Neural cell (in vitro differentiated cells): ENCODE data around the gene LPCAT3. TPM values are rescaled to one million over a fixed set of nuclear protein-coding genes. Genes with fewer than 3 reads are reported as not detected.
A peak's percentile ranks its signal among the peaks of the same experiment; 100 is the strongest.

ENCODE experiments used
- H2AFZ ChIP-seq: fragments of 200-600, 300-800 bp; sonication (generic), shearing (Covaris generic); 2 replicates; pipeline ENCODE4 v1.6.0; 2014; ENCODE audit warnings: low read depth, mild to moderate bottlenecking, antibody characterized with exemption, low read length, moderate library complexity
- H3F3A ChIP-seq: fragments of 200-600 bp; shearing (Covaris generic); 2 replicates; pipeline ENCODE4 v1.6.1; 2016; ENCODE audit warnings: mild to moderate bottlenecking, moderate library complexity, mixed read lengths, antibody characterized with exemption, low read length; ENCODE audit not compliant: insufficient read depth, poor library complexity, severe bottlenecking
- H3K27ac ChIP-seq: fragments of 200-600, 300-800 bp; sonication (generic), shearing (Covaris generic); 2 replicates; pipeline ENCODE4 v1.5.1; 2014; ENCODE audit warnings: mild to moderate bottlenecking, low read length, moderate library complexity
- H3K27me3 ChIP-seq: fragments of 300-800, 200-600 bp; sonication (generic), shearing (Covaris generic); 2 replicates; pipeline ENCODE4 v1.6.0; 2014; ENCODE audit warnings: mild to moderate bottlenecking, low read depth, low read length, moderate library complexity; ENCODE audit not compliant: insufficient read depth
- H3K36me3 ChIP-seq: fragments of 300-800, 200-600 bp; sonication (generic), shearing (Covaris generic); 2 replicates; pipeline ENCODE4 v1.5.1; 2014; ENCODE audit warnings: mild to moderate bottlenecking, antibody characterized with exemption, low read length, moderate library complexity; ENCODE audit not compliant: insufficient read depth
- H3K4me2 ChIP-seq: fragments of 300-800, 200-600 bp; sonication (generic), shearing (Covaris generic); 2 replicates; pipeline ENCODE4 v1.6.0; 2014; ENCODE audit warnings: mild to moderate bottlenecking, low read length
- H3K4me3 ChIP-seq: fragments of 300-800, 200-600 bp; sonication (generic), shearing (Covaris generic); 2 replicates; pipeline ENCODE4 v1.5.1; 2014; ENCODE audit warnings: mild to moderate bottlenecking, low read length, moderate library complexity
- H3K79me2 ChIP-seq: fragments of 200-600 bp; shearing (Covaris generic); replicated peaks from 2 replicates; pipeline ENCODE4 v1.6.0; 2014; ENCODE audit warnings: mild to moderate bottlenecking, low read length, moderate library complexity; ENCODE audit not compliant: insufficient read depth
- H3K9ac ChIP-seq: fragments of 300-800, 200-600 bp; sonication (generic), shearing (Covaris generic); 2 replicates; pipeline ENCODE4 v1.6.1; 2016; ENCODE audit warnings: mild to moderate bottlenecking, low read length, mixed read lengths
- H3K9me2 ChIP-seq: fragments of 200-600 bp; shearing (Covaris generic); 2 replicates; pipeline ENCODE4 v1.6.1; 2016; ENCODE audit warnings: mild to moderate bottlenecking, low read length, mixed read lengths; ENCODE audit not compliant: insufficient read depth
- H3K9me3 ChIP-seq: fragments of 200-600, 300-800 bp; sonication (generic), shearing (Covaris generic); 2 replicates; pipeline ENCODE4 v1.6.1; 2016; ENCODE audit warnings: mild to moderate bottlenecking, mixed run types, low read length, moderate library complexity, mixed read lengths
- H4K20me1 ChIP-seq: fragments of 200-600 bp; shearing (Covaris generic); 2 replicates; pipeline ENCODE4 v1.6.1; 2016; ENCODE audit warnings: mild to moderate bottlenecking, mixed run types; ENCODE audit not compliant: insufficient read depth
- EP300 ChIP-seq: fragments of 450-650 bp; conservative IDR thresholded peaks from 2 replicates; pipeline ENCODE4 v1.6.1; 2014; ENCODE audit warnings: antibody characterized with exemption, mild to moderate bottlenecking, moderate library complexity; ENCODE audit not compliant: poor library complexity, severe bottlenecking
- EZH2 ChIP-seq: fragments of 200-600, 300-800 bp; shearing (Covaris generic), sonication (generic); IDR thresholded peaks from 2 replicates; pipeline ENCODE4 v1.6.1; 2014; ENCODE audit warnings: antibody characterized with exemption, low read length, borderline replicate concordance, mild to moderate bottlenecking; ENCODE audit not compliant: insufficient read depth, poor library complexity, severe bottlenecking
- MXI1 ChIP-seq: fragments of 450-650 bp; conservative IDR thresholded peaks from 2 replicates; pipeline ENCODE4 v1.6.1; 2014; ENCODE audit warnings: antibody characterized with exemption, mild to moderate bottlenecking; ENCODE audit not compliant: poor library complexity, severe bottlenecking
- POLR2AphosphoS5 ChIP-seq: IDR thresholded peaks from 2 replicates; pipeline ENCODE4 v1.6.1; 2012
- RAD21 ChIP-seq: fragments of 450-650 bp; conservative IDR thresholded peaks from 2 replicates; pipeline ENCODE4 v1.6.1; 2014; ENCODE audit warnings: antibody characterized with exemption, mild to moderate bottlenecking, moderate library complexity
- SMC3 ChIP-seq: fragments of 450-650 bp; conservative IDR thresholded peaks from 2 replicates; pipeline ENCODE4 v1.6.1; 2014; ENCODE audit warnings: antibody characterized with exemption, mild to moderate bottlenecking, moderate library complexity; ENCODE audit not compliant: poor library complexity
- TAF1 ChIP-seq: IDR thresholded peaks from 2 replicates; pipeline ENCODE4 v1.6.1; 2012; ENCODE audit warnings: low read depth
- polyA plus RNA-seq: library from polyadenylated mRNA; depleted of rRNA; stranded (reverse); fragments of >200 nt; gene quantifications from 2 replicates; pipeline ENCODE4 v1.2.3, GENCODE V29; 2014
- TF ChIP-seq, protein P1 (sequence below): fragments of 450-650 bp; IDR thresholded peaks from 2 replicates; pipeline ENCODE4 v1.5.1; 2014; ENCODE audit warnings: antibody characterized with exemption, mild to moderate bottlenecking, moderate library complexity; ENCODE audit not compliant: poor library complexity, severe bottlenecking
- TF ChIP-seq, protein P2 (sequence below): IDR thresholded peaks from 2 replicates; pipeline ENCODE4 v1.6.1; 2012; ENCODE audit warnings: borderline replicate concordance

LPCAT3 gene
- polyA plus RNA-seq, 1 donor from 2014 or later: 14.4 TPM

DNA sequence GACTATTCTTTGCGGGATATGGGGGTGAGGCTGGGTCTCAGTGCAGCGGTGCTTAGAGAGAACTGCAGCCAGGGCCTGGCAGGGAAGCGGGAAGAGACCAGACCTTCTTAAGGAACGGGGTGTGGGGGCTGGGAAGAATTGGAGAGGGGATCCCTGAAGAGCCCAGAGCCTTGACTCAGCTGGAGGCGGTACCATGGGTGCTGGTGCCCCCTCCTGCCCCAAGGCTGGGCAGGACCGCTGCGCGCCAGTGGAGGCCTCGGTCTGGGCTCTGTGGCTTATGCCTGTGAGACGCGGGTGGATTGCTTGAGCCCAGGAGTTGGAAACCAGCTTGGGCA is 76.0 kb downstream of the LPCAT3 start:
- Histone ChIP-seq H3K9ac (no peak overlapping the region), H3F3A (peaks cover 7% of the 10 kb centered on the region), H3K79me2 (no peaks in the 10 kb centered on the region), H4K20me1 (no peaks in the 10 kb centered on the region), H3K9me3 (no peaks in the 10 kb centered on the region), H3K9me2 (no peaks in the 10 kb centered on the region), H3K4me2 (no peak overlapping the region), H3K27me3 (no peaks in the 10 kb centered on the region), H3K4me3 (no peak overlapping the region), H3K36me3 (no peaks in the 10 kb centered on the region), H3K27ac (peak overlapping the region; percentile 8), H2AFZ (no peak overlapping the region)
- no peak for TF ChIP-seq SMC3
- no peak for TF ChIP-seq TAF1
- TF ChIP-seq, protein P1, sequence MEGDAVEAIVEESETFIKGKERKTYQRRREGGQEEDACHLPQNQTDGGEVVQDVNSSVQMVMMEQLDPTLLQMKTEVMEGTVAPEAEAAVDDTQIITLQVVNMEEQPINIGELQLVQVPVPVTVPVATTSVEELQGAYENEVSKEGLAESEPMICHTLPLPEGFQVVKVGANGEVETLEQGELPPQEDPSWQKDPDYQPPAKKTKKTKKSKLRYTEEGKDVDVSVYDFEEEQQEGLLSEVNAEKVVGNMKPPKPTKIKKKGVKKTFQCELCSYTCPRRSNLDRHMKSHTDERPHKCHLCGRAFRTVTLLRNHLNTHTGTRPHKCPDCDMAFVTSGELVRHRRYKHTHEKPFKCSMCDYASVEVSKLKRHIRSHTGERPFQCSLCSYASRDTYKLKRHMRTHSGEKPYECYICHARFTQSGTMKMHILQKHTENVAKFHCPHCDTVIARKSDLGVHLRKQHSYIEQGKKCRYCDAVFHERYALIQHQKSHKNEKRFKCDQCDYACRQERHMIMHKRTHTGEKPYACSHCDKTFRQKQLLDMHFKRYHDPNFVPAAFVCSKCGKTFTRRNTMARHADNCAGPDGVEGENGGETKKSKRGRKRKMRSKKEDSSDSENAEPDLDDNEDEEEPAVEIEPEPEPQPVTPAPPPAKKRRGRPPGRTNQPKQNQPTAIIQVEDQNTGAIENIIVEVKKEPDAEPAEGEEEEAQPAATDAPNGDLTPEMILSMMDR: no peak
- TF ChIP-seq, protein P2, sequence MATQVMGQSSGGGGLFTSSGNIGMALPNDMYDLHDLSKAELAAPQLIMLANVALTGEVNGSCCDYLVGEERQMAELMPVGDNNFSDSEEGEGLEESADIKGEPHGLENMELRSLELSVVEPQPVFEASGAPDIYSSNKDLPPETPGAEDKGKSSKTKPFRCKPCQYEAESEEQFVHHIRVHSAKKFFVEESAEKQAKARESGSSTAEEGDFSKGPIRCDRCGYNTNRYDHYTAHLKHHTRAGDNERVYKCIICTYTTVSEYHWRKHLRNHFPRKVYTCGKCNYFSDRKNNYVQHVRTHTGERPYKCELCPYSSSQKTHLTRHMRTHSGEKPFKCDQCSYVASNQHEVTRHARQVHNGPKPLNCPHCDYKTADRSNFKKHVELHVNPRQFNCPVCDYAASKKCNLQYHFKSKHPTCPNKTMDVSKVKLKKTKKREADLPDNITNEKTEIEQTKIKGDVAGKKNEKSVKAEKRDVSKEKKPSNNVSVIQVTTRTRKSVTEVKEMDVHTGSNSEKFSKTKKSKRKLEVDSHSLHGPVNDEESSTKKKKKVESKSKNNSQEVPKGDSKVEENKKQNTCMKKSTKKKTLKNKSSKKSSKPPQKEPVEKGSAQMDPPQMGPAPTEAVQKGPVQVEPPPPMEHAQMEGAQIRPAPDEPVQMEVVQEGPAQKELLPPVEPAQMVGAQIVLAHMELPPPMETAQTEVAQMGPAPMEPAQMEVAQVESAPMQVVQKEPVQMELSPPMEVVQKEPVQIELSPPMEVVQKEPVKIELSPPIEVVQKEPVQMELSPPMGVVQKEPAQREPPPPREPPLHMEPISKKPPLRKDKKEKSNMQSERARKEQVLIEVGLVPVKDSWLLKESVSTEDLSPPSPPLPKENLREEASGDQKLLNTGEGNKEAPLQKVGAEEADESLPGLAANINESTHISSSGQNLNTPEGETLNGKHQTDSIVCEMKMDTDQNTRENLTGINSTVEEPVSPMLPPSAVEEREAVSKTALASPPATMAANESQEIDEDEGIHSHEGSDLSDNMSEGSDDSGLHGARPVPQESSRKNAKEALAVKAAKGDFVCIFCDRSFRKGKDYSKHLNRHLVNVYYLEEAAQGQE: no peak
- no peak for TF ChIP-seq MXI1
- no peak for TF ChIP-seq RAD21
- no peak for TF ChIP-seq POLR2AphosphoS5
- TF ChIP-seq EP300: no peak
- TF ChIP-seq EZH2: no peak

DNA sequence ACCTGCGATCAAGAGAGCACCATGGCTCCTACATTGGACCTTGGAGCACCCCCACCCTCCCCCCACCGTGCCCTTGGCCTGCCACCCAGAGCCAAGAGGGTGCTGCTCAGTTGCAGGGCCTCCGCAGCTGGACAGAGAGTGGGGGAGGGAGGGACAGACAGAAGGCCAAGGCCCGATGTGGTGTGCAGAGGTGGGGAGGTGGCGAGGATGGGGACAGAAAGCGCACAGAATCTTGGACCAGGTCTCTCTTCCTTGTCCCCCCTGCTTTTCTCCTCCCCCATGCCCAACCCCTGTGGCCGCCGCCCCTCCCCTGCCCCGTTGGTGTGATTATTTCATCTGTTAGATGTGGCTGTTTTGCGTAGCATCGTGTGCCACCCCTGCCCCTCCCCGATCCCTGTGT is 76.5 kb downstream of the LPCAT3 start:
- Histone ChIP-seq H3K9me3 (no peaks in the 10 kb centered on the region), H3K36me3 (no peaks in the 10 kb centered on the region), H3F3A (peaks cover 7% of the 10 kb centered on the region), H3K9ac (no peak overlapping the region), H3K4me3 (no peak overlapping the region), H3K9me2 (no peaks in the 10 kb centered on the region), H3K27ac (no peak overlapping the region), H4K20me1 (no peaks in the 10 kb centered on the region), H2AFZ (no peak overlapping the region), H3K79me2 (no peaks in the 10 kb centered on the region), H3K27me3 (no peaks in the 10 kb centered on the region), H3K4me2 (no peak overlapping the region)
- TF ChIP-seq EP300: no peak
- TF ChIP-seq, protein P2: no peak
- no peak for TF ChIP-seq EZH2
- no peak for TF ChIP-seq RAD21
- TF ChIP-seq MXI1: no peak
- no peak for TF ChIP-seq TAF1
- TF ChIP-seq POLR2AphosphoS5: no peak
- TF ChIP-seq SMC3: no peak
- TF ChIP-seq, protein P1: no peak
